Measurements from ENCODE around the gene KLF15.

Gene KLF15

DNA sequence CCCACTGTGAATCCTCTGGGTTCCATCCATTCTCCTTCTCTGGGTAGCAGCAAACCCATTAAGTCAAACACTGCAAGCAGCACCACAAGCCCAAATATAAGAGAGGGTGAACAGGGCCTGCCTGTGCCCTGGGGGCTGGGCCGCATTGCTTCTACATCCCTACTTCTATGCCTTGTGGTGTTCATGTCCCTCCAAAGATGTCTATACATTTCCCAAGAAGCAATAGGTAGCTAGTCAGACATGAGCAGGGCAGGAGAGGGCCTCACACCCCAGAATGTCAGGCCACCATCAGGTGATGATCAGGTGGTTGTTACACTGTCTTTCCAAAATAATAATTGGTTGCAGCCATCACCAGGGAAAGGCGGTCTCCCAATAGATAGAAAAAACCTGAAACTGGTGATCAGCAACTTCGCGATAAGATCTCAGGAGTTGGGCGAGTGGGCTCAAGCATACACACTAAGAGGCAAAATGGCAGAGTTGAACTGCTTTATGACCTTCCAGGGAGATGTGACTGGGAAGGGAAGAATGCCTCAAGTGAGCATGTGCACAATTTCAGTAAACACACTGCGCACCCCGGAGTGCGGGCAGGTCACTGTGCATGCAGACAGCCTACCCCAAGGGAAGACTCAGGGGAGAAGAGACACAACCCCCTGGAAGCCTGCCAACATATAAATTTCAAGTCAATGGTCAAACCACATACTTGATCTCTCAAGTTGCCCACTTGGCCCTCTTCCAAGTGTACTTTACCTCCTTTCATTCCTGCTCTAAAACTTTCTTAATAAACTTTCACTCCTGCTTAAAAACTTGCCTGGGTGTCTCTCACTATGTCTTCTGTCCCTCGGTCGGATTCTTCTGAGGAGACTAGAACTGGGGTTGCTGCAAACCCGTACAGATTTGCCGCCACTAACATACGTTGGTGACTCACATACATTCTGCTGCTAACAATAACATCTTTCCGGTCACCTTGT is 39.9 kb downstream of the KLF15 start:
- FAIRE-seq (no peak), DNase-seq (ENCODE audit: insufficient read length, low spot score) (no peak)
- no peak for TF ChIP-seq POU2F2 (IDR thresholded peaks at IDR 0.05; ENCODE audit: low read depth, low read length)
- no peak for TF ChIP-seq POLR2AphosphoS5 (IDR thresholded peaks at IDR 0.05; ENCODE audit: low read depth, low read length)
- TF ChIP-seq SPI1 (IDR thresholded peaks at IDR 0.05; ENCODE audit: low read depth, low read length) = no peak
- TF ChIP-seq TAF1 (IDR thresholded peaks at IDR 0.05; ENCODE audit: low read depth, low read length) = no peak

DNA sequence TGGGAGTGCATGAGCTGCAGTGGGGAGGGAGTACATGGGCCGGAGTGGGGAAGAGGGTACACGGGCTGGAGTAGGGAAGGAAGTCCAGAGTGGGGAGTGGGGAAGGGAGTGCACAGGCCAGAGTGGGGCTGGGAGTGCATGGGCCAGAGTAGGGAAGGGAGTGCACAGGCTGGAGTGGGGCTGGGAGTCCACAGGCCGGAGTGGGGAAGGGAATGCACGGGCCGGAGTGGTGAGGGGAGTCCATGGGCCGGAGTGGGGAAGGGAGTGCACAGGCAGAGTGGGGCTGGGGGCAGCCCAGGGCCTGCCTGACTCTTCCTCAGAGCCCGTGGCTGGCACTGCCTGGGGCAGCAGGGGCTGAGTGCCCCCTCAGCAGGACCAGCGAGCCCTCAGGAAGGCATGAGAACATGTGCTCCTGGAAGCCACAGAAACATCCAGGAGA is 40.7 kb downstream of the KLF15 start:
- DNase-seq (ENCODE audit: insufficient read length, low spot score) (no peak), FAIRE-seq (no peak)
- TF ChIP-seq POU2F2 (IDR thresholded peaks at IDR 0.05; ENCODE audit: low read depth, low read length) = no peak
- TF ChIP-seq SPI1 (IDR thresholded peaks at IDR 0.05; ENCODE audit: low read depth, low read length) = no peak
- TF ChIP-seq TAF1 (IDR thresholded peaks at IDR 0.05; ENCODE audit: low read depth, low read length) = no peak

DNA sequence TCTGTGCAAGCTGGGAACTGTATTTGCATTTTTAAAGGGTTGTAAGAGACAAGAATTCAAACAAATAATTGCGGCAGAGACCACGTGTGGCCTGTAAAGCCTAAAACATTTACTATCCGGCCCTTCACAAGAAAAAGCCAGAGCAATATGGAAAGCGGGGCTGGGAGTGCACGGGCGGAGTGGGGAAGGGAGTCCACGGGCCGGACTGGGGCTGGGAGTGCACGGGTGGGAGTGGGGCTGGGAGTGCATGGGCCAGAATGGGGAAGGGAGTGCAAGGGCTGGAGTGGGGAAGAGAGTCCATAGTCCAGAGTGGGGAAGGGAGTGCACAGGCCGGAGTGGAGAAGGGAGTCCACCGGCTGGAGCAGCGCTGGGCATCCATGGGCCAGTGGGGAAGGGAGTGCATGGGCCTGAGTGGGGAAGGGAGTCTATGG is 41.2 kb downstream of the KLF15 start:
- no peak for FAIRE-seq
- no peak for TF ChIP-seq SPI1 (IDR thresholded peaks at IDR 0.05; ENCODE audit: low read depth, low read length)
- TF ChIP-seq POU2F2 (IDR thresholded peaks at IDR 0.05; ENCODE audit: low read depth, low read length) = no peak
- no peak for TF ChIP-seq POLR2AphosphoS5 (IDR thresholded peaks at IDR 0.05; ENCODE audit: low read depth, low read length)
- no peak for DNase-seq (ENCODE audit: insufficient read length, low spot score)

DNA sequence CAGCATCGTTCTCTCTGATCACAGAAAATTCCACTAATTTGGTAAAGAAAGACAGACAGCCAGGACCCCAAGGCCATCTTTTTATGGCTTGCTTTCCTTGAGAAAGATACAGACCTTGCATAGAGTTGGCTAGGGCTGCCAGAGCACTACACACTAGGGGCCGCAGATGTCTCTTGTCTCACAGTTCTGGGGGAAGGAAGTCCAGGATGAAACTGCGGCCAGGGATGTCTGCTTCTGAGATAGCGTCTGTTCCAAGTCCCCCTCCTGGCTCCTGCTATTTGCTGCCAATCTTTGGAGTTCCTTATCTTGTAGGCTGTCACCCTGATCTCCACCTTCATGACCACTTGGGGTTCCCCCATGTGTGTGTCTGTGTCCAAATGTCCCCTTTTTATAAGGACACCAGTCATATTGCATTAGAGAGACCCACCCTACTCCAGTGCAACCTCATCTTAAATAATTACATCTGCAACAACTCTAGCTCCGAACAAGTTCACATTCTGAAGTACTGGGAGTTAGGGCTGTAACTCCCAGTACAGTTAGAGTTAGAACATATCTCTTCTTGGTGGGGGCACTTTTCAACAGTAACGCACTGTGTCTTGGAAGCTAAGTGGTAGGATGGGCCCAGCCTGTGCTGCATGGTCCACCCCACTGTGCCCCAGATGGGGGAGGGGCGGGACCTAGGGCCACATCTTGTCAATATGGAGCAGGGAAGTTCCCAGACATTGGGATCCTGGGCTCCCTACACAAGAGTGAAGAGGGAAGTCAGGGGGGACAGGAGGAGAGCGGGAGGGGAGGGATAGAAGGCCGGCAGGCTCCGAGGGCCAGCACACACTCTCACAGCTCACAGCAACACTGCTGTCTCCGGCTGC is 42.2 kb downstream of the KLF15 start:
- no peak for FAIRE-seq
- no peak for TF ChIP-seq POU2F2 (IDR thresholded peaks at IDR 0.05; ENCODE audit: low read depth, low read length)
- no peak for DNase-seq (ENCODE audit: insufficient read length, low spot score)

DNA sequence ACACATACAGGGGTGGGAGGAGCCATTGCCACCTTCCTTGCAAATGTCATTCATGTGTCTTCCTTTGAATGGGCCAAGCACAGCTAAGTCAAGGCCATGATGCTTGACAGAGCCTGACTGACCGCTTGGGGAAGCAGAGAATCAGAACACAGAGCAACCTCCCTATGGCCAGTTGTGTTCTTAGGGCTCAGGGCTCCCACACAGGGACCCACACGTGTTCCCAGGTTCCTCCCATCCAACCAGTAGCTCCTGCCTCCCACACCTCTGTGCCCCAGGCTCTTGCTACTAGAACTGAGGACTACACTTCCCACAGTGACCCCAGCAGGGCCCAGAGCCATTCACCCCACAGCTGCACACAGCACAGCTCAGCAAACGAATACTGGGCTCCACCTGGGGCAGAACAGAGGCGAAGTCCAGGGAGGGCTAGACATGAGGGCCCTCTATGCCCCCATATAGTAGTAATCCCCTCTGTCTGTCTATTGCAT is 42.9 kb downstream of the KLF15 start:
- TF ChIP-seq TAF1 (IDR thresholded peaks at IDR 0.05; ENCODE audit: low read depth, low read length) (no peak), POLR2A (IDR thresholded peaks at IDR 0.05; ENCODE audit: low read depth, low read length) (no peak), POLR2AphosphoS5 (IDR thresholded peaks at IDR 0.05; ENCODE audit: low read depth, low read length) (no peak), POU2F2 (IDR thresholded peaks at IDR 0.05; ENCODE audit: low read depth, low read length) (no peak), PAX5 (IDR thresholded peaks at IDR 0.05; ENCODE audit: insufficient read depth, low read length, severe bottlenecking) (no peak), SPI1 (IDR thresholded peaks at IDR 0.05; ENCODE audit: low read depth, low read length) (no peak)
- FAIRE-seq = no peak

DNA sequence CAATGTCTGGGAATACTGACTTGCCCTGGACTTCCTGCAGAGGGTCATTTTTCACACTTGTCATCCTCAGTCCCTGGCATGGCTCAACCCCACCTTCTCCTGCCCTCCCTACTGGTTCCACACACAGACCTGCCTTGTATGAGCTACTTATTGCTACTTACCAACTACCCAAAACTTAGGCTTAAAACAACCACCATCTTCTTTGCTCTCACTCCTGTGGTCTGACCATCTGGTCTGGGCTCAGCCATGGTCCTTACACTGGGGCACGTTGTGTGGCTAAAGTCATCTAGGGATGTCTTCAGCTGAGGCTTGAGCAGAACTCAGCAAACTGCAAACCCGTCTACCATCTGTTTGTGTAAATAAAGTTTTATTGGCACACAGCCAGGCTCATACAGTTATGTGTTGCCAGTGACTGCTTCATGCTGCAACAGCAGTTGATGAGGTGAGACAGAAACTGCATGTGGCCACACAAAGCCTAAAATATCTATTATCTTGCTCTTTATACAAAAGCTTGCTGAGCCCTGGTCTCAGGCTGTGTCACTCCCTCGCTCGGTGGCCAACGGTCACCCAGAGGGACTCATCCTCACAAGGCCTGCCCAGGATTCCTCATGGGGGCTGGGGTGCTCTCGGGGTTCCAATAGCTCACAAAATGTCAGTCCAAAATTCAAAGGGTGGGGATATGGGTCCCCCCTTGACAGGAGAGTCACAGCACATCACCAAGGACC is 43.5 kb downstream of the KLF15 start:
- DNase-seq (ENCODE audit: insufficient read length, low spot score) = no peak
- TF ChIP-seq PAX5 (IDR thresholded peaks at IDR 0.05; ENCODE audit: insufficient read depth, low read length, severe bottlenecking) = no peak
- TF ChIP-seq SPI1 (IDR thresholded peaks at IDR 0.05; ENCODE audit: low read depth, low read length) = no peak
- no peak for TF ChIP-seq POLR2AphosphoS5 (IDR thresholded peaks at IDR 0.05; ENCODE audit: low read depth, low read length)
- TF ChIP-seq TAF1 (IDR thresholded peaks at IDR 0.05; ENCODE audit: low read depth, low read length) = no peak
- no peak for TF ChIP-seq POU2F2 (IDR thresholded peaks at IDR 0.05; ENCODE audit: low read depth, low read length)
- no peak for TF ChIP-seq POLR2A (IDR thresholded peaks at IDR 0.05; ENCODE audit: low read depth, low read length)
- no peak for FAIRE-seq

More for the DNA sequence above, 42.9 kb downstream of the KLF15 start:
- DNase-seq (ENCODE audit: insufficient read length, low spot score) = no peak

DNA sequence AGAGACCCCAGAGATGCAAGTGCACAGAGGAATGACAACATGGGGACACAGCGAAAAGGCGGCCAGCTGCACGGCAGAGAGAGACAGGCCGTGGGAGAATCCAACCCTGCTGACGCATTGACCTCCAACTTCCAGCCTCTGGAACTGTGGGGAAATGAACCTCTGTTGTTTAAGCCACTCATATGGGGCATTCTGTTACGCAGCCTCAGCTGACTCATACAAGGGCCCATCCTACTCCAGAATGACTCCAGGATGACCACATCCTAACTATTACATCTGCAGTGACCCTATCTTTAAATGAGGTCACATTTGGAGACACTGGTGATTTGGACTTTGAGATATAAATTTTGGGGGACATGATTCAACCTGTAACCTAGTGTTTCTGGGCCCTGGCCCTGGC is 44.0 kb downstream of the KLF15 start:
- no peak for DNase-seq (ENCODE audit: insufficient read length, low spot score)
- FAIRE-seq = no peak

DNA sequence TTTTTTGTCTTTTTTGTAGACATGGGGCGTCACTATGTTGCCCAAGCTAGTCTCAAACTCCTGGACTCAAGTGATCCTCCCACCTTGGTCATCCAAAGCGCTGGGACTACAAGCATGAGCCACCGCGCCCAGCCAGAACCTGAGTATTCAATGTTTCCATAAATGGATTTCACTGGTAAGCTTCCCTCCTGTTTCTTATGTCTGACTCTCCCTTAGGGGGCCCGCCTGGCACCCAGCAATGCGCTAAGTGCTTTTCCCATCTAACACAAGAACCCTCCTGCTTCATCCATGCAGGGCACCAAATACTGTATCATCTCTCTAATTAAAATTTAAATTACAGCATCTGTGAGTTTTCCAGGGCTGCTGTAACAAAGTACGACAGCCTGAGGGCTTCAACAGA is 44.9 kb downstream of the KLF15 start:
- no peak for DNase-seq (ENCODE audit: insufficient read length, low spot score)
- FAIRE-seq = no peak
- TF ChIP-seq TAF1 (IDR thresholded peaks at IDR 0.05; ENCODE audit: low read depth, low read length) (no peak), SPI1 (IDR thresholded peaks at IDR 0.05; ENCODE audit: low read depth, low read length) (no peak), POU2F2 (IDR thresholded peaks at IDR 0.05; ENCODE audit: low read depth, low read length) (no peak)

More for the DNA sequence above, 44.0 kb downstream of the KLF15 start:
- TF ChIP-seq POU2F2 (IDR thresholded peaks at IDR 0.05; ENCODE audit: low read depth, low read length) = no peak
- TF ChIP-seq POLR2A (IDR thresholded peaks at IDR 0.05; ENCODE audit: low read depth, low read length) = no peak
- no peak for TF ChIP-seq PAX5 (IDR thresholded peaks at IDR 0.05; ENCODE audit: insufficient read depth, low read length, severe bottlenecking)
- TF ChIP-seq POLR2AphosphoS5 (IDR thresholded peaks at IDR 0.05; ENCODE audit: low read depth, low read length) = no peak

DNA sequence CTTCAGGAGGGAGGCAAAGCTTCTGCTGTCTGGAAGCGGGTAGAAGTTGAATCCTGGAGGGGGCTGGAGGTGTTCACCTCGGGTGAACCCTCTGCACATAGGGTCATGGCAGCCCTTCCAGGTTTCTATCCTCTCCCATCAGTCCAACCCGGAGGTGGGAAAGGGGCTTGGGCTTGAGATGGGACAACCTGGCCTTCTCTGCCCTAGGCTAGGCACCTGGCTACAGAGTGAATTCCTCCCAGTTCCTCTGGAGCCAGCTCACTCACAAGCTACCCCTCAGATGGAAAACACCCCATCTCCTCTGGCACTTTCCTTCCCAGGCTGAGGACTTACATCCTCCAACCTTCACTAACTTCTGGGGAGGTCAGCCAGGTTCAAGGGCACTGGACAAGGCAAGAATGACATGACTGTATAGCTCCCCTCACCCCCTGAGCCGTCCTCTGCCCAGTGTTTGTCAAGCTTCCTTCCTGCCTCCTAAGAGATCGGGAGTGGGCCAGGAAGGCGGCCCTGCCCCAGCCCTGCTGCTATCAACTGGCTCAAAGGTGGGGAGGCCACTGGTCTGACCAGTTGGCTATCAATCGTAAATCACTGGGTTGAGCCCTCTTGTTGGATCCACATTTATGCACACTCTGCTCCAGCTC is 45.8 kb downstream of the KLF15 start:
- TF ChIP-seq PAX5 (IDR thresholded peaks at IDR 0.05; ENCODE audit: insufficient read depth, low read length, severe bottlenecking) = no peak
- DNase-seq (ENCODE audit: insufficient read length, low spot score) (no peak), FAIRE-seq (no peak)
